Measurements from ENCODE around the gene MTMR1.

- TF ChIP-seq CTCF (conservative IDR thresholded peaks at IDR 0.05; ENCODE audit: low read depth, low read length) (no peak), EZH2 (IDR thresholded peaks at IDR 0.05; ENCODE audit: borderline replicate concordance, low read depth, low read length, poor library complexity, severe bottlenecking) (no peak)
Measured at GRCh38 chrX:150759568-150760416, 66.6 kb downstream of the MTMR1 start.

Data from A673 (cell line).